ENCODE results near the gene MIGA2.

MIGA2 gene

GRCh38 chr9:129064499-129064908 lies 28.1 kb downstream of the MIGA2 start:
- H3K4me3 ChIP-seq (ENCODE audit: low read length) = no peak overlapping the region
- no peak for DNase-seq (ENCODE audit: low read depth)
- no peak for TF ChIP-seq CTCF (conservative IDR thresholded peaks at IDR 0.05; ENCODE audit: low read length)

- DNase-seq (ENCODE audit: low read depth) = no peak
- no peak overlapping the region for H3K4me3 ChIP-seq (ENCODE audit: low read length)
- no peak for TF ChIP-seq CTCF (conservative IDR thresholded peaks at IDR 0.05; ENCODE audit: low read length)
Observed at GRCh38 chr9:129068110-129068509, 31.7 kb downstream of the MIGA2 start.

- no peak for TF ChIP-seq CTCF (conservative IDR thresholded peaks at IDR 0.05; ENCODE audit: low read length)
- H3K4me3 ChIP-seq (ENCODE audit: low read length) = no peak overlapping the region
- DNase-seq (ENCODE audit: low read depth) = no peak
Observed at GRCh38 chr9:129068990-129069861, 32.8 kb downstream of the MIGA2 start.

GRCh38 chr9:129069862-129070641 lies 33.6 kb downstream of the MIGA2 start:
- TF ChIP-seq CTCF (conservative IDR thresholded peaks at IDR 0.05; ENCODE audit: low read length) = no peak
- DNase-seq (ENCODE audit: low read depth) = no peak
- no peak overlapping the region for H3K4me3 ChIP-seq (ENCODE audit: low read length)

GRCh38 chr9:129070696-129071525 lies 34.5 kb downstream of the MIGA2 start:
- no peak overlapping the region for H3K4me3 ChIP-seq (ENCODE audit: low read length)
- no peak for DNase-seq (ENCODE audit: low read depth)
- TF ChIP-seq CTCF (conservative IDR thresholded peaks at IDR 0.05; ENCODE audit: low read length) = no peak

- no peak overlapping the region for H3K4me3 ChIP-seq (ENCODE audit: low read length)
- no peak for TF ChIP-seq CTCF (conservative IDR thresholded peaks at IDR 0.05; ENCODE audit: low read length)
- DNase-seq (ENCODE audit: low read depth) = no peak
Observed at GRCh38 chr9:129071526-129072126, 35.2 kb downstream of the MIGA2 start.

Data from AG10803 (cell line).